HG03045 (cell line): ENCODE measurements around the gene HMCN2.
"Not testable (repeated sequence)": the region's sequence is repeated elsewhere in the genome, so short reads cannot be mapped to it uniquely, and the experiment has no call there.

ENCODE experiments used
- ATAC-seq: cut with Tn5 transposase; IDR thresholded peaks from one replicate; pipeline ENCODE4 v1.9.1; 2021; ENCODE audit warnings: mild to moderate bottlenecking, moderate library complexity; ENCODE audit not compliant: unreplicated experiment

HMCN2 gene

GRCh38 chr9:130387398-130387797, 121.8 kb downstream of the HMCN2 start:
- no peak for ATAC-seq

DNA sequence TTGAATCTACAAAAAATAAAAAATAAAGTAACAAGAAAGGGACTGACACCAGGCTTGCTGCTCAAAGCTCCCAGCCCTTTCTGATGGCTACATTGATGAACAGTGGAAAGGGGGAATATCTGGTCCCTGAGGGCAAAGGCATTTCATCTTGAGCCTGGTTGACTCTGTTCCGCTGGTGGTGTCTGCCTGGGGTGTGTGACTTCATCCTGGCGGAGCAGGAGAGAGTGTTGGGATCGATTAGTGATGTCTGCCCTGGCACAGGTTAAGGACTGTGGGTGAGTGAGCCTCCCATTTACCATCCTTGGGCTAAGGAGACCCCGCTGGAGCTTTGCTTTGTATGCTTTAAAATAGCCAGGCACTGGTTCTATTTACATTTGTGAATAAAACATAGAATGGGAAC, 122.3 kb downstream of the HMCN2 start:
- ATAC-seq, result no peak

DNA sequence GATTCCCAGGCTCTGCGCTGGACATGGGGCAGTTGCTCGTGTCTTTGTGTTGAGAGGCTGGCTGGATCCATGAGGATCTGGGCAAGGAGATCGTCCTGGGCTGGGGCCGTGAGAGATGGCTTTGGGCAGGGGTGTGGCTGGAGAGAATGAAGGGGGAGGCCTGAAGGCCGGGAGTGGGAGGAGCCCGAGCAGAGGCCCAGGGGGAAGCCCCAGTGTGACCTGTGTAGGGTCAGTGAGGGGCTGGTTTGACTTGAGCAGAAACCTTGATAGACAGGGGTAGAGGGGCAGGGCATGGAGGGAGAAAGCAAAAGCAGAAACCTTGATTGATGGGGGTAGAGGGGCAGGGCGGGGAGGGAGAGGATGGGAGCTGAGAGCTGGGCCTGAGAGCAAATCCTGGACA, 124.8 kb downstream of the HMCN2 start:
- no peak for ATAC-seq

- ATAC-seq, result no peak
Measured at GRCh38 chr9:130390986-130391385, 125.4 kb downstream of the HMCN2 start.

DNA sequence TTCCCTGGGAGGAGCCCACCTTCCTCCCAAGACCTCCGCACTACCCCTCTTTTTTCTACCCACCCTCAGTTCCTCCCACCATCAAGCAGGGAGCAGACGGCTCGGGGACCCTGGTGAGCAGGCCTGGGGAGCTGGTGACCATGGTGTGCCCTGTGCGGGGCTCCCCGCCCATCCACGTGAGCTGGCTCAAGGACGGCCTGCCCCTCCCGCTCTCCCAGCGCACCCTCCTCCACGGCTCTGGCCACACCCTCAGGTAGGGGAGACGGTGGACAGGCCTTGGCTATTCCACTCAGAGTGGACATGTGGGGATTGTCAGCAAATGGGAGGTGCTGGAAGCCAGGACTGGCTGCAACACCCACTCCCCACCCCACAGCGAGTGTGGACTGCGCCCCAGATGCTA, 126.3 kb downstream of the HMCN2 start:
- ATAC-seq, result no peak

- ATAC-seq, result no peak
Measured at GRCh38 chr9:130393681-130394071, 128.1 kb downstream of the HMCN2 start.

GRCh38 chr9:130394320-130394719, 128.8 kb downstream of the HMCN2 start:
- no peak for ATAC-seq

DNA sequence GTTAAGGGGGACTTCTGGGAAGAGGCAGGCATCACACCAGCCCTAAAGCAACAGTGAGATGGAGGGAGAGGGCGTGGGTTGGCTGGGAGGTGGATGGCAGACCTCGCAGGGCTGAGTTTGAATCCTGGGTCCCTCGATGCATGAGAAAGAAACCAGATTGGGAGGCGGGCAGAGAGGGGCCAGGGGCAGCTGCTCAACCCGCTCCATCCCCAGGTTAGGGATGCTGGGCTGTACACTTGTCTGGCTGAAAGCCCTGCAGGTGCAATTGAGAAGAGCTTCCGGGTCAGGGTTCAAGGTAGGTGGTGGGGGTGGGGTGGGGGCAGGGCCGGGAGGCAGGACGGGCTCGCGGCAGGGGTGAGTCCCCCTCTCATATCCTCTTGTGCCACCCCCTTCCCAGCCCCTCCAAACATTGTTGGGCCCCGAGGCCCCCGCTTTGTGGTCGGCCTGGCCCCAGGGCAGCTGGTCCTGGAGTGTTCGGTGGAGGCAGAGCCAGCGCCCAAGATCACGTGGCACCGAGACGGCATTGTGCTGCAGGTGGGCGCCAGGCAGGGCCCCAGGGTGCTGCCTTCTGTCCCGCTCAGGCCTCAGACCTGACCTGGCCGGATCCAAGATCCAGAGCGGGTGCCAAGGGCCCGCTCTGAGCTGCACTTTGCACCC, 129.4 kb downstream of the HMCN2 start:
- ATAC-seq, result no peak

DNA sequence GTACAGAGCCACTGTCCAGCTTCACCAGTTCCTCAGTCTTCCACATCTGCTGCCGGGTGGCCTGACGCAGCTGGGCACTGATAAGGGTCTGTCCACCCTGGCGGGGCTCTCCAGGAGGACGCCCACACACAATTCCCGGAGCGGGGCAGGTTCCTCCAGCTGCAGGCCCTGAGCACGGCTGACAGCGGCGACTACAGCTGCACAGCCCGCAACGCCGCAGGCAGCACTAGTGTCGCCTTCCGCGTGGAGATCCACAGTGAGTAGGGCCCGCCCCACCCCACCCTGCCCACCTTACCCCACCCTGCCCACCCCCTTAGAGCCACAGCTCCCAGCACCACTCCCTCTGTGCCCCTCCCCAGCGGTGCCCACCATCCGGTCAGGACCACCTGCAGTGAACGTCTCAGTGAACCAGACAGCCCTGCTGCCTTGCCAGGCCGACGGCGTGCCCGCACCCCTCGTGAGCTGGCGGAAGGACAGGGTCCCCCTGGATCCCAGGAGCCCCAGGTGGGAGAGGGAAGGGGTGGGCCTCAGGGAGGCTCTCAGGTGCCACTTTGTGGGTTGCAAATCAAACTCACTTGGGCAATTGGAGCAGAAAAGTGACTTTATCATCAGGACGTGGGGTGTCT, 130.4 kb downstream of the HMCN2 start:
- ATAC-seq, result no peak

DNA sequence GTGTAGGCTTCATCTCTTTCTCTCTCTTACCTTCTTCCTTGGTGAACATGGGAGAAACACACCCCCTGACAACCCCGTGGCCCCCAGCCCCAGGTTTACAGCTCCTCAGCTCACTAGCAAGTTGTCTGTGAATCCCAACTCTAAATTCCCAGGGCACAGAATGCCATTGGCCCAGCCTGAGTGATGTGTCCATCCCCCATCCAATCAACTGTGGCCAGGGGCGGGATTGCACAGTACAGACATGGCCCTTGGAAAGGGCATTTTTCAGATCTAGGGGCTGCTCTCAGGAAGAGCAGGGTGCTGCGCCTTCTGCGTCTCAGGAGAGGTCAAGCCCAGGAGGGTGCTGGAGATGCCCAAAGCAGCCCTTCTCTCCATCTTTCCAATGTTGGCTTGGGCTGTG, 131.0 kb downstream of the HMCN2 start:
- ATAC-seq, result no peak

- no peak for ATAC-seq
Measured at GRCh38 chr9:130398487-130399240, 133.1 kb downstream of the HMCN2 start.

DNA sequence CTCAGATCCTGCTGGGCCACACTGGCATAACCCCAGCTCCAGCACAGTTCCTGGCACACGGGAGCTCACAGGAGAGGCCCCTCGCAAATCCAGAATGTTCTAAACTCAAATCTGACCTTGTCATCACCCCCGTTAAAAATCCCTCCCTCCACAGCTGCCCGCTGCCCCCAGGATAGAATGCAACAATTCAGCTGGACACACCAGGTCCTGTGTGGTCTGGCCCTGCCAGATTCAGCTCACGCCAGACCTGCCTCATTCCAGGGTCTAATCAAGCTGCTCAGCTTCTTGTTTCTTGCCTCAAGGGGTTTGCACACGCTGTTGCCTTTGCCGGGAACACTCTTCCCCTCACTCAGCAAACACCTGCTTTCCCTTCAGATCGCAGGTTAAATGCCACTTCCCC, 134.2 kb downstream of the HMCN2 start:
- no peak for ATAC-seq

DNA sequence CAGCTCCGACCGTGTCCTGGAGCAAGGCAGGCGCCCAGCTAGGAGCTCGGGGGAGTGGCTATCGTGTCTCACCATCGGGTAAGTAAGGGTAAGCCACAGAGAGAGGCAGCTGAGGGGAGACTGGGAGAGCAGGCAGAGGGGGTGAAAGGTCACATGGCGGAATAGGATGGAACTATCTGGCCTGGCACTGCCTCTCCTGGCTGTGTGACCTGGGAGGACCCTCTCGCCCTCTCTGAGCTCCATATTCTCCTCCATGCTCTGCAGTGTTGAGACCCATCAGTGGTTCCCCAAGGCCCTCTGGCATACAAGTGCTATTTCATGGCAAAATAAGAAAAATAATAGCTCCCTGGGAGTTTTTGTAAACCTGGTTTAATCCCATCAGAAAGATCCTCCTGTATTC, 135.3 kb downstream of the HMCN2 start:
- ATAC-seq, result no peak

DNA sequence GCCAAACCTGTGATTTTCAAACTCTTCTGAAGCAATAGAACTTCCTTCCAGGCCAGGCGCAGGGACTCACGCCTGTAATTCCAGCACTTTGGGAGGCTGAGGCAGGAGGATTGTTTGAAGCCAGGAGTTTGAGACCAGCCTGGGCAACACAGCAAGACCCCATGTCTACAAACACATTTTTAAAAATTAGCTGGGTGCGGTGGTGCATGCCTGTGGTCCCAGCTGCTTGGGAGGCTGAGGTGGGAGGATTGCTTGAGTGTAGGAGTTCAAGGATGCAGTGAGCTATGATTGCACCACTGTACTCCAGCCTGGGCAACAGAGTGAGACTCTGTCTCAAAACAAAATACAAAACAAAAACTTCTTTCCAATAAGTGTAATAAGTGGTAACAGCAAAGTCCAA, 136.2 kb downstream of the HMCN2 start:
- ATAC-seq, result not testable (repeated sequence)

- no peak for ATAC-seq
Measured at GRCh38 chr9:130402243-130402642, 136.7 kb downstream of the HMCN2 start.

DNA sequence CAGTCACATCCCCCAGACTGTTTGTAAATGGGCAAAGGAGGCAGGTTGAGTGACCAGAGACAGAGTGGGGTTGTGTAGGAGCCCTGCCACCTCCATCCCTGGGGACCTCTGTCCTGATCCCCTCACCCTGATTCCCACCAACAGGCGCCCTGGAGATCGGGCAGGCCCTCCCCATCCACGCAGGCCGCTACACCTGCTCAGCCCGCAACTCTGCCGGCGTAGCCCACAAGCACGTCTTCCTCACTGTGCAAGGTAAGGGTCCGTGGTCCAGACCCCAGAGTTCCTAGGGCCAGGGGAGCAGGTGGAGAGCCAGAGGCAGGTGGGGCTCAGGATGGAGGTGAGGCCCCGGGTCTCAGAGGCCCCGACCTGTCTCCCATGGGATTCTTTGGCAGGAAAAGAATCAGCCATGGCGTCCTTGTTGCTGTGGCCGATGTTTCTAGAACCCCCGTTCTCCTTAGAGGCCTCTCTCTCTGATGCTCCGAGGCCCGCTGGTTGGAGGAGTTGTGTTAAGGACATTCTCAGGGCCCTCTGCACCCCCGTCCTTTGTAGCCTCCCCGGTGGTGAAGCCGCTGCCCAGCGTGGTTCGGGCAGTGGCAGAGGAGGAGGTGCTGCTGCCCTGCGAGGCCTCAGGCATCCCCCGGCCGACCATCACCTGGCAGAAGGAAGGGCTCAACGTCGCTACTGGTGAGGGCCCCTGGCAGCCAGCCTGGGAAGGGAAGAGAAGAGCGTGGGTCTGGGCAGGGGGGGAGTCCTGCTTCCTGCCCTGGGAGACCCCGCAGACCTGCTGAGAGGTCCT, 137.3 kb downstream of the HMCN2 start:
- ATAC-seq, result no peak

GRCh38 chr9:130405657-130406257, 140.2 kb downstream of the HMCN2 start:
- no peak for ATAC-seq

DNA sequence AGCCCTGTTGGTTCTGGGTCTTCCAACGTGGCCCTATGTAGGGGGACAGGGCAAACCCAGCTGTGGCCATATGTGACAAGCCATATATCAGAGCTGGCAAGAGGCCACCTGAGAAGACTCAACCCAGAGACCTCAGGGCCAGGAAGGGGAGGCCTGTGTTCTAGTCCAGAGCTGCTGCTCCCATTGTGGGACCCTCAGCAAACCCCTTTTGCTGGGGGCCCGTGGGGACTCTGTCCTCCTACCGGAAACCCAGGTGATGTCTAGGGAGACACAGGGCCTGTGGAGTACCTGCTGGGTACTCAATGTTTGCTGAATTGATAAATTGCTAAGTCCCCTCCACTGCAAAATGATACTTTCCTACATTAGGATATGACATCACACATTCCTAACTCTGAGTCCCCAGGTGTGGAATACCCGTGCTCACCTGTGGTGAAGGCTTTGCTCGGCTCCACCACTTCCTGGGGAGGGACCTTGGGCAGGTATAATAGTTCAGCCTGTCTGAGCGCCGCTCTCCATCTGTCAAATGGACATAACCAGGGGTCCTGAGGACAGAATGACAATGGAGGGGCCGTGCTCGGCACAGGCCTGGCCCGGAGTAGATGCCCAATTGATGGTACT, 140.8 kb downstream of the HMCN2 start:
- ATAC-seq, result no peak

GRCh38 chr9:130407916-130408663, 142.5 kb downstream of the HMCN2 start:
- no peak for ATAC-seq

DNA sequence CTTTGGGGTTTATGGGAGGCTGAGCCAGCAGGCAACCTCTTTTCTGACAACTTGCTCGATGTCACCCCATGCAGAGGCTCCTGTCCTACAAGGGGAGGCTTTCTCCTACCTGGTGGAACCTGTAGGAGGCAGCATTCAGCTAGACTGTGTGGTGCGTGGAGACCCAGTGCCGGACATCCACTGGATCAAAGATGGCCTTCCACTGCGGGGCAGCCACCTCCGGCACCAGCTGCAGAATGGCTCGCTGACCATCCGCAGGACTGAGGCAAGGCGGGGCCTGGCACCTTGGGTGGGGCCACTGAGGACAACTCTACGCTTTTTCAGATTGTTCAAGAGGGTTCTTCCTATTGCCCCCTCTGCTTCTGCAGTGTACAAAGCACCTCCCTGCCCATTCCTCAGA, 143.1 kb downstream of the HMCN2 start:
- no peak for ATAC-seq
